HEK293 (cell line): ENCODE data around the gene YARS2.

ENCODE experiments used
- CTCF ChIP-seq: fragments of 450-650 bp; formaldehyde crosslinking; IDR thresholded peaks from 2 replicates; pipeline ENCODE4 v1.5.1; 2016; ENCODE audit warnings: missing biosample characterization, missing genetic modification characterization
- HOXC10 ChIP-seq: sonication (generic); formaldehyde crosslinking; IDR thresholded peaks from 2 replicates; pipeline ENCODE4 v1.8.1; 2023; ENCODE audit warnings: mild to moderate bottlenecking, missing genetic modification reagents
- KLF16 ChIP-seq: fragments of 450-650 bp; formaldehyde crosslinking; IDR thresholded peaks from 2 replicates; pipeline ENCODE4 v1.5.1; 2017; ENCODE audit warnings: missing biosample characterization, missing genetic modification characterization
- KLF17 ChIP-seq: fragments of 450-650 bp; formaldehyde crosslinking; IDR thresholded peaks from 2 replicates; pipeline ENCODE4 v1.5.1; 2016; ENCODE audit warnings: missing biosample characterization, missing genetic modification characterization
- PRDM2 ChIP-seq: fragments of 450-650 bp; formaldehyde crosslinking; IDR thresholded peaks from 2 replicates; pipeline ENCODE4 v1.5.1; 2016; ENCODE audit warnings: missing biosample characterization, missing genetic modification characterization, borderline replicate concordance
- TRIM28 ChIP-seq: IDR thresholded peaks from 2 replicates; pipeline ENCODE4 v1.6.1; 2011; ENCODE audit warnings: low read length, control low read depth, borderline replicate concordance
- WT1 ChIP-seq: fragments of 450-650 bp; formaldehyde crosslinking; IDR thresholded peaks from 2 replicates; pipeline ENCODE4 v1.5.1; 2016; ENCODE audit warnings: missing biosample characterization, missing genetic modification characterization
- ZBTB44 ChIP-seq: fragments of 450-650 bp; IDR thresholded peaks from 2 replicates; pipeline ENCODE4 v1.5.1; 2018; ENCODE audit warnings: missing biosample characterization, mild to moderate bottlenecking, missing genetic modification characterization
- ZBTB6 ChIP-seq: fragments of 450-650 bp; formaldehyde crosslinking; IDR thresholded peaks from 2 replicates; pipeline ENCODE4 v1.5.1; 2017; ENCODE audit warnings: missing biosample characterization, missing genetic modification characterization
- ZNF114 ChIP-seq: fragments of 450-650 bp; formaldehyde crosslinking; IDR thresholded peaks from 2 replicates; pipeline ENCODE4 v1.5.0; 2017; ENCODE audit warnings: missing biosample characterization, missing genetic modification characterization
- ZNF274 ChIP-seq, 2 experiments: fragments of 200-500 bp in 1 of 2; fragments of 450-650 bp in 1 of 2; sonication (Bioruptor generic) in 1 of 2; formaldehyde crosslinking in 1 of 2; IDR thresholded peaks; 2 replicates each; pipeline versions ENCODE4 v1.5.1 to v1.6.1; 2014 to 2016; ENCODE audit warnings: borderline replicate concordance in 1 of 2, inconsistent platforms in 1 of 2, low read length in 1 of 2, missing biosample characterization in 1 of 2, missing genetic modification characterization in 1 of 2
- ZNF324 ChIP-seq: fragments of 450-650 bp; formaldehyde crosslinking; IDR thresholded peaks from 2 replicates; pipeline ENCODE4 v1.5.1; 2016; ENCODE audit warnings: missing biosample characterization, missing genetic modification characterization
- ZNF354C ChIP-seq: fragments of 450-650 bp; formaldehyde crosslinking; IDR thresholded peaks from 2 replicates; pipeline ENCODE4 v1.5.1; 2016; ENCODE audit warnings: missing biosample characterization, missing genetic modification characterization, low read depth, borderline replicate concordance
- ZNF362 ChIP-seq: fragments of 450-650 bp; formaldehyde crosslinking; IDR thresholded peaks from 2 replicates; pipeline ENCODE4 v1.5.1; 2016; ENCODE audit warnings: missing biosample characterization, missing genetic modification characterization
- ZNF398 ChIP-seq: fragments of 450-650 bp; formaldehyde crosslinking; IDR thresholded peaks from 2 replicates; pipeline ENCODE4 v1.5.1; 2017; ENCODE audit warnings: missing biosample characterization, missing genetic modification characterization
- ZNF623 ChIP-seq: fragments of 450-650 bp; formaldehyde crosslinking; IDR thresholded peaks from 2 replicates; pipeline ENCODE4 v1.5.1; 2016; ENCODE audit warnings: missing biosample characterization, missing genetic modification characterization
- ZNF830 ChIP-seq: fragments of 450-650 bp; IDR thresholded peaks from 2 replicates; pipeline ENCODE4 v1.5.0; 2018; ENCODE audit warnings: missing biosample characterization, missing genetic modification characterization, low read depth, mild to moderate bottlenecking, moderate library complexity
- ZNF837 ChIP-seq: fragments of 450-650 bp; formaldehyde crosslinking; IDR thresholded peaks from 2 replicates; pipeline ENCODE4 v1.5.1; 2016; ENCODE audit warnings: missing biosample characterization, missing genetic modification characterization
- ZSCAN4 ChIP-seq: fragments of 450-650 bp; formaldehyde crosslinking; IDR thresholded peaks from 2 replicates; pipeline ENCODE4 v1.5.1; 2017; ENCODE audit warnings: missing biosample characterization, missing genetic modification characterization

Gene YARS2

GRCh38 chr12:32755051-32755653 lies 545 bp downstream of the YARS2 start (continued):
- TF ChIP-seq ZBTB44 (tag by site-specific recombination) (peak; percentile 55; the same call in 1 of the 2 replicates), PRDM2 (tag by site-specific recombination) (no peak), ZNF324 (tag by site-specific recombination) (no peak), ZNF274 (IDR thresholded peaks at IDR 0.05; ENCODE audit: low read length) (no peak), ZNF274 (tag by site-specific recombination; IDR thresholded peaks at IDR 0.05; ENCODE audit: borderline replicate concordance) (no peak), ZNF830 (tag by site-specific recombination) (no peak), ZBTB6 (tag by site-specific recombination) (peak; percentile 83), CTCF (peak; percentile 96), KLF16 (tag by site-specific recombination) (no peak; the same call in 1 of the 2 replicates), ZNF362 (tag by site-specific recombination) (no peak), ZNF837 (tag by site-specific recombination) (no peak), ZNF354C (no peak), TRIM28 (peak; percentile 68; the same call in 1 of the 2 replicates), HOXC10 (CRISPR knock-in tag) (no peak), KLF17 (tag by site-specific recombination) (peak; percentile 46; the same call in 1 of the 2 replicates), ZNF114 (tag by site-specific recombination) (no peak), ZNF398 (no peak), WT1 (tag by site-specific recombination) (no peak), ZNF623 (tag by site-specific recombination) (no peak; the same call in 1 of the 2 replicates), ZSCAN4 (tag by site-specific recombination) (0 out of 2 replicates have a peak, but pooled peaks have one; percentile 9)
